ENCODE results near the gene KCNJ8.
"Not testable (repeated sequence)": the region's sequence is repeated elsewhere in the genome, so short reads cannot be mapped to it uniquely, and the experiment has no call there.

Gene KCNJ8

DNA sequence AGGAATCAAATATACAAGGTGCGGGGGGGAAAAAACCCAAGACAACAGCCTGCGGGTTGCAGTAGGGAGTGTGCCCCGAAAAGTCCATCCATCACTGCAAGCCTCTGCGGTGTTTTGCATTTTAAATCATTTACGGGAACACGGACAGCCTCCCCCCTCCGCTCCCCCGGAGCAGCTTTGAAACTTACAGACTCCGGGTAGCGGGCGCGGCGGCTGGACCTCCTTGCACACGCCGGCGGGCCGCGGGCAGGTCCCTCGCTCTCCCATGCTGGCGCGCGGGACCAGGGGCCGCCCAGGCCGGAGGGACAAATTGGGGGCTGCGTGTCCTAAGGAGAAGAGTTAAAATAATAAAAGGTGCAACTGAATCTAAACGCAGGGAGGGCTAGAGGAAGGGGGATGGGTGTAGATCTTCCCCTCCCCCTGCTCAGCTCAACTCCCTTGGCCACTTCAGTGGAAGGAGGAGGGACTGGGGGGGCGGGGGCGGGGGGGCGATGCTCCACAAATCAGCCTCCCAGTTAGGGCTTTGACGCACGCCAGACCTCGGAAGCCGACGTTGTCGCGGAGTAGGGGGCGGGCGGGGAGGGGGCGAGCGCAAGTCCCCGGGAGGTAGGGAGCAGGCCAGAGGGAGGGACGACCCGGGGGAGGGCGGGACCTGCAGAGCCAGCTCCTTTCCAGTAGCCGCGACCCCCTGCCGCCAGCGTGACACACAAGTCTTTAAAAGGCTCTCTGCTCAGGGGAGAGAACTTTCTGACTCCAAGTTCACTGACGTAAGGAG is at the start of gene KCNJ8:
Gene KCNJ8 (minus strand): TSS at position 349 of the 775 bp plus-strand sequence. CDS start 1,090 bp downstream, outside the sequence.
- no peak for DNase-seq

DNA sequence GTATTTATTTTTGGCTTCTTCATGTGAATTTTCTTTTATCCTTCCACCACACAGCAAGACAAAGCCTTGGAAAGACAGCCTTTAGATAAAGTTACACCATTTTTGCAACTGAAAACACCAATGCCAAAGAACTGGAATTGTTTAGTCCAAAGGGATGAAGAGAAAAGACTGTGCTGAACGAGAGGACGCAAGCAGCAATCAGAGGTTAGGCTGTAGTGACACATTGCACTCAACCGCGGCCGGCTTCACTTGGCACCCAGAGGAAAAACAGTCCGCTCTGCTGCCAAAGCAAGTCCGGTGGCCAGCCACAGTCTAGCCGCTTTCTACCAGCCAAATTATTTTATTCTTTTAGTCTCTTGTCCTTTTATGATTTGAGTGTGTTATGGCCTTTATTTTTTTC is 49.1 kb upstream of the KCNJ8 start:
- no peak for DNase-seq

DNA sequence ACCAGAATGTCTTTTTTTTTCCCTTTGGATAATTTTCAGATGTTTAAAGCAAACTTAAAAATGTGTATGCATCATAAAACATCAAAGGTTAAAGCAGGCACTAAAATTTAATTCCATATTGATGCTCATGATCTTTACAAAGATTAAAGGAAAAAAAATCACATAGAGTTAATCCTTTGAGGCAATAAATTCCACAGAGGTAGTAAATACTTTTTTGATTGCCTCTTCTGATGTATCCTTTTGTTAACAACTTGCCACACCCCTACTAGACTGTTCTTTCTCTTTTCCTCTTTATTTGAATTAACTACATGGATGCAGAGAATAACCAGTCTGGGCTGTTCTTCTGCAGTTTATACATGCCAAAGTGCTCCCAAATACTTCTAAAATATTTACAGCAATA is 45.2 kb upstream of the KCNJ8 start:
- no peak for DNase-seq

- DNase-seq = no peak
Observed at GRCh38 chr12:21819236-21819635, 44.7 kb upstream of the KCNJ8 start.

GRCh38 chr12:21818627-21819026 is 44.1 kb upstream of the KCNJ8 start:
- no peak for DNase-seq

DNA sequence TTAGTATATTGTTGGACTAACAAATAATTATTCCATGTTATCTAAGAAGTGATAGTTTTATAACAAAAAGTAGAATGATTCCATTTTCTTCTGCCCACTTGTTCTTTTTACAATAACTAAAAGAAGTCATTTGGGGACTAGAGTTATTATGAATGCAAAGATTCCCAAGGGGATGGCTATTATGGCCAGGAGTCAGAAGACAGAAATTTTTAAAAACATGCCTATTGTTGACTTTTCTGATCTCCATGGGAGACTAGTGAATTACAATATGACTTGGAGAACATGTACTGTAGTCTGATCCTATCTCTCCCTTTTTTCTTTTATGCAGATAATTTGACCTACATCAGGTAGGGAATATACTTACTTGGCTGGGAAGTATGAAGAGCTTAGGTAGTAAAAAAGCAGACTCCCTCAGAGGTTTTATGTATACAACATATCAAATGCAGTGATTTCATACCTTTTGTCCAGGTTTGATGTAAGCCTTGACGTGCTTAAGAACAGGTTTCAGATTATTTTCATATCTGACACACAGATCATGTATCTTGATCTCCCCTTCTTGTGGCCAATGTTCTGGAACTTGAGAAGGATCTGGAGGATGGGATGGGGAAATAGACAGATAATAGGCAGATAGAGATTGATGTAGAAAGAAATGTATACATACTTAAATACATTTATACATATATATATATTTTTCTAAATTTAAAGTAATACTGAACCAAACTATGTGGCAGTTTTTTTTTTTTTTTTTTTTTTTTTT is 41.0 kb upstream of the KCNJ8 start:
- no peak for DNase-seq

DNA sequence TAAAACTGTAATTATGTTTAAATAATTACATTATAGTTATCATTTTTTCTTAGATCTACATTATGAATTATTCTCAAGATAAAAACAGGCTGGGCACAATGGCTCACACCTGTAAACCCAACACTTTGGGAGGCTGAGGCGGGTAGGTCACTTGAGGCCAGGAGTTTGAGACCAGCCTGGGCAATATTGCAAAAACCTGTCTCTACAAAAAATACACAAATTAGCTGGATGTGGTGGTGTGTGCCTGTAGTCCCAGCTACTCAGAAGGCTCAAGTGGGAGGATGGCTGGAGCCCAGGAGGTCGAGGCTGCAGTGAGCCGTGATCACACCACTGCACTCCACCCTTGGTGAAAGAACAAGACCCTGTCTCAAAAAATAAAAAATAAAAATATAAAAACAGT is 40.3 kb upstream of the KCNJ8 start:
- no peak for DNase-seq

DNA sequence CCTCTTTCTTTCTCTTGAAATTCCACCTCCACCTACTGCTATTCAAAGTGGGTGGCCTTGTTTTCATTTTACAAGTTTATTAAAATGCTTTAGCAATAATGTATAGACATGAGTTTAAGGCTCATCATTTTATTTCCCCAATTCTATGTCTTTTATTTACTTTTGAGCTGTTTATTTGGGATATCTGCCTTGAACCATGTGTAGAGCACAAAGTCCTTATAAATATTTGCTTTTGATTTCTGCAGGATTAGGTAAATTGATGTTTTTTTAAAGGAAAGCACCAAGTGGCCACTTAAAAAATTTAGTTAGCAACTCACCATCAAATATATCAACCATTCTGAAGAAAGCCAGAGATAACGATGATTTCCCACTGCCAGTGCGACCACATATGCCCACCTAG is 39.8 kb upstream of the KCNJ8 start:
- no peak for DNase-seq

DNA sequence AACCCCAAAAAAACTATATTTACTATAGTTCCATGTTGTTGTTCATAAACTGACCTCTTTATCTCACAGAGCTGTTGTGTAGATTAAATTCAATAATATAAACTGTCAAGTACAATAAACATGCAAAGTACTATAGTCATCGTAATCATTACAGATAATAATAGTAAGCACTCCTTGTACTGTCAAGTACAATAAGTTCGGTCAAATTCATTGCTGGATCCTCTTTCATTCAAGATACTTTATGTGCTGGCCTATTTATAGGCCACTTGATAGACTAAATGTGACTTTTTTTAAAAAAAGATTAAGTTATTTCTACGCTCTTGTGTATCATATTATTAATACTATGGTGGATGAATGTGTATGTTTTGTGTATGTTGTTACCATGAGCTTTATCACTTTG is 39.2 kb upstream of the KCNJ8 start:
- no peak for DNase-seq

- no peak for DNase-seq
Observed at GRCh38 chr12:21813125-21813524, 38.6 kb upstream of the KCNJ8 start.

DNA sequence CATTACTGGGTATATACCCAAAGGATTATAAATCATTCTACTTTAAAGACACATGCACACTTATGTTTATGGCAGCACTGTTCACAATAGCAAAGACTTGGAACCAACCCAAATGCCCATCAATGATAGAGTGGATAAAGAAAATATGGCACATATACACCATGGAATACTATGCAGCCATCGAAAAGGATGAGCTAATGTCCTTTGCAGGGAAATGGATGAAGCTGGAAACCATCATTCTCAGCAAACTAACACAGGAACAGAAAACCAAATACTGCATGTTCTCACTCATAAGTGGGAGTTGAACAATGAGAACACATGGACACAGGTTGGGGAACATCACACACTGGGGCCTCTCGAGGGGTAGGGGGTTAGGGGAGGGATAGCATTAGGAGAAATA is 37.8 kb upstream of the KCNJ8 start:
- DNase-seq = not testable (repeated sequence)

- DNase-seq = no peak
Observed at GRCh38 chr12:21809100-21809499, 34.6 kb upstream of the KCNJ8 start.

- no peak for DNase-seq
Observed at GRCh38 chr12:21806255-21806654, 31.7 kb upstream of the KCNJ8 start.

DNA sequence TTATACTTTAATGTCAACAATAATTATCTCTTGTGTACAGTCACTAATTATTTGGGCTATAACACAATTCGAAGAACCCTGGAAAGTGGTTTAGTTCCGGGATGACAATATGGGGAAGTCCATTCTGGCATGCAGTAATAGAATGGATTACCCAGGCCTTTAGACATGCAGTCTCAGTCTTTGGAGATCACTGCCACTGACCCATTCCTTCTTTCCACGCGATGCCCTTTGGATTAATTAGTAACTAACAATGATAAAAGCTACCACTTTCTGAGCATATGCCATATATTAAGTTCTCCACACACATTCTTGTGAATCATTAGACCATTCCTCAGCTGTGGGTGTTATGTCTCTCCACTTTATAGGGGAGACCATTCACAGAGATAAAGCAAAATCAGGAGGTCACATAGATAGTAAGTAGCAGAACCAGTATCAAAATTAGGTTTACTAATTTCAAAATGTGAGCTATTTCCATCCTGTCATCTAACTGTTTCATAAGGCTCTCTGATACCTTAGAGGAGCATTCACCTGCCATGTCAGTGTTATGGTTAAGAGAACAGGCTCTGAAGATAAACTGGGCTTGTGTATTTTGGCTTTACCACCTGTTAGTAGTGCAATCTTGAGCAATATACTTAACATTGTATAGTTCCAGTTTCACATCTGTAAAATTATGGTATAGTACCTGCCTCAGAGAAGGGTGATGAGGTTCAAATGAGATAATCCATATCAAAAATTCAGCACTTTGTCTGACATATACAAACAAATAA is 27.2 kb upstream of the KCNJ8 start:
- DNase-seq = no peak

DNA sequence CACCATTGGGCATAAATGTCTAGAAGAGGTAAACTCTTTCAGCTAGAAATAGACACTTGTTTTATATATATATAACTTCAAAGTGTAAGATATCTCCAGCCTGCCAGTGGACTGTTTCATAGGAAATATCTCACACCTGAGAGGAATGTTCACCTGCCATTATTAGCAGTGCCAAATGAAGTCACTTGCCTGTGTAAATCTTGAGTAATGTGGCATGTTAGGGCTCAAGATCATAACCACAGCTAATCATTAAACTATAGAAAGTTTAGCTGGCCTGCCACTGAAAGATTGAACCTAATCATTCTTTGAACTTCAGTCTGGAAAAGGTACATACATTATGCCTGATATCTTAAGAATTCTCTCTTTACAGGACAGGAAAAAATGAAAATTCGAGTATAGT is 25.5 kb upstream of the KCNJ8 start:
- no peak for DNase-seq

DNA sequence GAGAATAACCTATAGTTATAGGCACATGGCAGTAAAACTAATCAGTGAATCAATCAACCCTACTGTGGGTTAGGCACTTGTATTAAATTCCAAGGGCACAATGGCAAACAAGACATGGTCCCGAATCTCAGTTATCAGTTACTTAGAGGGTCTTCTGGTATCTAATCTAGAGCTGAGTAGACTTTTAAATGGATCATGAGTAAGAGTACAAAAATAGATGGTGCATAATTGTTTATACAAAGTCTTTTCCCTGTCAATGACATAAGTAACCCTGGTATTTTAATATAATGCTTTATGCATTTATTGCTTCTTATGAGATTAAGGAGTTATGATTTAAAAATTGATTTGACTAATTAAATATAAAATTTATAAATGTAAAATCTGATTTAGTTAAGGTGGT is 23.0 kb upstream of the KCNJ8 start:
- DNase-seq = no peak

GRCh38 chr12:21795648-21796328 is 21.3 kb upstream of the KCNJ8 start:
- DNase-seq = no peak

- not testable (repeated sequence) for DNase-seq
Observed at GRCh38 chr12:21794807-21795595, 20.5 kb upstream of the KCNJ8 start.

DNA sequence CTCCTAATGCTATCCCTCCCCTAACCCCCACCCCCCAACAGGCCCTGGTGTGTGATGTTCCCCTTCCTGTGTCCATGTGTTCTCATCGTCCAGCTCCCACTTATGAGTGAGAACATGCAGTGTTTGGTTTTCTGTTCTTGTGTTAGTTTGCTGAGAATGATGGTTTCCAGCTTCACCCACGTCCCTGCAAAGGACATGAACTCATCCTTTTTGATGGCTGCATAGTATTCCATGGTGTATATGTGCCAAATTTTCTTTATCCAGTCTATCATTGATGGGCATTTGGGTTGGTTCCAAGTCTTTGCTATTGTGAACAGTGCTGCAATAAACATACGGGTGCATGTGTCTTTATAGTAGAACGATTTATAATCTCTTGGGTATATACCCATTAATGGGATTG is 15.2 kb upstream of the KCNJ8 start:
- DNase-seq = not testable (repeated sequence)

- DNase-seq = no peak
Observed at GRCh38 chr12:21788089-21788983, 13.8 kb upstream of the KCNJ8 start.

DNA sequence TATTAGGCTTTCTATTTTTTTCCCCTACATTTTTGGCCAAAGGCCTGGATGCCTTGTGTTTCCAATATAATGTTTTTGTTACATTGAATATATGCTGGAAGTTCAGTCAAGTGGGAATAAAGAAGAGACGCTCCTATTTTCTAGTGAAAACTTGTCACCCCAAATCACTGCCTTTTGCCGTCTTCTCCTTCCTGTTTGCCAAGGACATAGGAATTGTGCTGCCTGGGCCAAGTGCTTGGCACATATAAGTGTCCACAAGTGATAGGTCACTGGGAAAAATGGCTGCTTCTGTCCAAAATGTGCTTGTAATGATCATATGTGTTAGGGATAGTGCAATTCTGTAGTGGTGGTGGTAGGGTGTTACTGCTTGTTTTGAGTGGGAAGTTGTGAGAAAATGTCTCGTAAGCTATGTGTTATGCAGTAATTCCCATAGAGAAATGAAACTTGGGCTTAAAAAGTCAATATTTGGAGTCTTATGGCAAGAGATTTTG is 11.6 kb upstream of the KCNJ8 start:
- DNase-seq = no peak

Data from NCI-H2081 treated with DMSO at 0.1 percent for 48 hours (cell line).